Uterus (tissue), 4 donors: ENCODE measurements around the gene ATP5PD. TPM values are rescaled to one million over a fixed set of nuclear protein-coding genes. Genes with fewer than 3 reads are reported as not detected.
A peak's percentile ranks its signal among the peaks of the same experiment; 100 is the strongest.

ENCODE experiments used
- DNase-seq, 2 donors: peaks; one replicate each; pipeline ENCODE4 v3.0.0-alpha.2; 2019 to 2020
- H3K27ac ChIP-seq, 2 donors: fragments of 200-600 bp; sonication (generic); 1 replicate in 1 of 2; 2 replicates in 1 of 2; pipeline ENCODE4 v1.5.1; 2016 to 2018
- H3K27me3 ChIP-seq, 2 donors: fragments of 200-600 bp; sonication (generic); one replicate each; pipeline ENCODE4 v1.5.1; 2018 to 2019; ENCODE audit warnings: control low read depth in 1 of 2
- H3K36me3 ChIP-seq, 2 donors: fragments of 200-600 bp; sonication (generic); one replicate each; pipeline ENCODE4 v1.5.1; 2019; ENCODE audit warnings: control low read depth in 1 of 2
- H3K4me1 ChIP-seq, 2 donors: fragments of 200-600 bp; sonication (generic); one replicate each; pipeline ENCODE4 v1.5.1; 2018 to 2019; ENCODE audit warnings: control low read depth in 1 of 2
- H3K4me3 ChIP-seq, 2 donors: fragments of 200-600 bp; sonication (generic); 1 replicate in 1 of 2; 2 replicates in 1 of 2; pipeline ENCODE4 v1.5.1; 2018 to 2019; ENCODE audit warnings: mild to moderate bottlenecking in 1 of 2
- H3K9me3 ChIP-seq, 2 donors: fragments of 200-600 bp; sonication (generic); one replicate each; pipeline ENCODE4 v1.5.1; 2019; ENCODE audit warnings: control low read depth in 1 of 2
- CTCF ChIP-seq, 4 experiments: fragments of 200-600 bp in 2 of 4; fragments of 450-650 bp in 2 of 4; sonication (generic) in 2 of 4; IDR thresholded peaks; one replicate each; pipeline ENCODE4 v1.5.1; 2016 to 2019; ENCODE audit warnings: antibody characterized with exemption in 4 of 4, mild to moderate bottlenecking in 2 of 4, moderate library complexity in 1 of 4
- POLR2A ChIP-seq, 2 donors: fragments of 450-650 bp; IDR thresholded peaks; one replicate each; pipeline ENCODE4 v1.6.1; 2016; ENCODE audit warnings: antibody characterized with exemption in 2 of 2, mild to moderate bottlenecking in 1 of 2, moderate library complexity in 1 of 2
- intact Hi-C: fragments of 100-400 bp; cut with DNase I; formaldehyde crosslinking; loops from one replicate; pipeline ENCODE4 v1.15.1; 2023; ENCODE audit warnings: low total_unique reads
- total RNA-seq, 4 donors: library from RNA; depleted of rRNA in 3 of 4; stranded (reverse); fragments of >200 nt in 3 of 4; gene quantifications; one replicate each; pipeline versions ENCODE4 v1.1.0 to v1.2.4, GENCODE V29; 2014 to 2023
- donor health status: DM: yes; HTN: yes; CAD: no.

ATP5PD gene
- total RNA-seq, 4 donors from 2014 or later: 117 to 282 (median 168) TPM

DNA sequence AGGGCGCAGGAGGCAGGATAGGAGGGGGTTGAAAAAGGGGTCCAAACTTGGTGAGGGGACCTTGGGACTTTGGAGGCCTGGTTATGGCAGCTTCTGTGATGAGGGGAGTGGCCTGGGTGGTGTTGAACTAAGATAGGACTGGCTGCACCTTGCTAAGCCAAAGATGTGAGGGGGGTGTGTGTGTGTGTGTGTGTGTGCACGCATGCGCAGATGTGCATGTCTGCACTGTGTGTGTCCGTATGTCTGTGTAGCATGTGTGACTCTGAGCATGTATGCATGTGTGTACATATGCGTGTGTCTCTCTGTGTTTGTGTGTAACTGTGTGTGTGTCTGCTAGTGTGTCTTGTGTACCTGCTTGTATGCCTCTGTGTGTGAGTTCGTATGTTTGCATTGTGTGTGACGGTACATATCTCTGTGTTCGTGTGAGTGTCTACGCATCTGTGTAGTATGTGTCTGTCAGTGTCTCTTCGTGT, 45.1 kb upstream of the ATP5PD start:
- no peak for DNase-seq
- Histone ChIP-seq H3K27me3 (no peaks in the 10 kb centered on the region), H3K27ac (peak overlapping the region; percentile 35 to 66), H3K9me3 (no peaks in the 10 kb centered on the region), H3K4me1 (peaks cover 0 to 7% of the 10 kb centered on the region in 2 donors), H3K36me3 (no peaks in the 10 kb centered on the region), H3K4me3 (no peak overlapping the region)
- intact Hi-C loops: no loop called here
- TF ChIP-seq CTCF (IDR thresholded peaks at IDR 0.05) (no peak), POLR2A (IDR thresholded peaks at IDR 0.05) (no peak)

- H3K4me1 ChIP-seq: peaks cover 0 to 7% of the 10 kb centered on the region in 2 donors
- H3K36me3 ChIP-seq: no peaks in the 10 kb centered on the region
- H3K27me3 ChIP-seq: no peaks in the 10 kb centered on the region
- TF ChIP-seq POLR2A (IDR thresholded peaks at IDR 0.05) (no peak), CTCF (IDR thresholded peaks at IDR 0.05) (no peak)
- intact Hi-C loops: no loop called here
- H3K4me3 ChIP-seq: no peak overlapping the region
- DNase-seq: peak in 1 of 2 donors; percentile 47
- no peaks in the 10 kb centered on the region for H3K9me3 ChIP-seq
- H3K27ac ChIP-seq: peak overlapping the region; percentile 53 to 66
These were observed 44.4 kb upstream of the ATP5PD start for GRCh38 chr17:75090871-75091854.

DNA sequence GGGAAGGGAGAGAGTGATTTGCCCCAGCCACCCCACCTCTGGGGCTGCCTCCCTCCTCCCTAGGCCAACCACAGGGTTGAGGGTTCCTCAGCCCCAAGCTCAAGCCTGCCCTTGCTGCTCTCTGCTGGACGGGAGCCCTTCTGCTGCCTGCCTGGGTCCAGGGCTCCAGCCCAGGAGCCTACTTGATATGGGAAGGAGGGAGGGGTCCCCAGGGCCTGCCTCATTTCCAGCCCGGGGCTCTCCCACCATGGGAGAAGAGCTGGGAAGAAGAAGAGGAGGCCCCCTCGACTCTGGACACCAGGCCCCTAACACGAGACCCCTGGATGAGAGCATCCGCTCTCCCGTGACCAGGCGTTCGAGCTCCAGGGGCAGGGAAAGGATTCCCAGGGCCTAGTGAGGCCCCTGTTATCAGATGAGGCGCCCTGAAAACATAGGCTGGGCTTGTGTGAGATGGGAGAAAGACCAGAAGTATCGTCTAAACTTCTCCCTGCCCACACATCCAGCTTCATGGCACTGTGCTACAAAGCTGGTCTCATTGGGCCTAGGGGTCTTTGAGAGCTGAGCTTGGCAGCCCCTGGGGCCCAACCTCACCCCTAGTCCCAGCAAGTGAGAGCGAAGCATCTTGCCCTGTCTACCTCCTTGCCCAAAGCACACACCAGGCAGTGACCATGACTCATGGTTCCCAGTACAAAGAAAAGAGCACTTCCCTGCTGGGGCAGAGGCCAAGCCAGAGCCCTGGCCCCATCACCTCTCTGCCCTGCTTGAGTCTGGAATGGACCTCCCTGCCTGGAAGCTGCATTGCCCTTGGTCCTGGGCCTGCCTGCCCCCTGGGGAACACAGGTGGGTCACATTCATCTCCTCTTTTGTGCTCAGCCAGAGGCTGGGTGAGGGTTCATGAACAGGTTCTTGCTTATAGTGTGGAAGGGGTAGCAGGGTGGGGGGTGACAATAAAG, 42.0 kb upstream of the ATP5PD start:
- no peaks in the 10 kb centered on the region for H3K27me3 ChIP-seq
- intact Hi-C loops: no loop called here
- DNase-seq: peak in 1 of 2 donors; percentile 47
- H3K9me3 ChIP-seq: no peaks in the 10 kb centered on the region
- TF ChIP-seq CTCF (IDR thresholded peaks at IDR 0.05) (no peak), POLR2A (IDR thresholded peaks at IDR 0.05) (no peak)
- H3K4me3 ChIP-seq: peak overlapping the region; percentile 42 to 51
- H3K36me3 ChIP-seq: no peaks in the 10 kb centered on the region
- H3K4me1 ChIP-seq: peaks cover 0 to 7% of the 10 kb centered on the region in 2 donors
- peak overlapping the region; percentile 79 to 91 for H3K27ac ChIP-seq

- peak; percentile 90 to 91 for DNase-seq
- no peaks in the 10 kb centered on the region for H3K36me3 ChIP-seq
- TF ChIP-seq CTCF (IDR thresholded peaks at IDR 0.05) (no peak), POLR2A (IDR thresholded peaks at IDR 0.05) (peak in 1 of 2 donors; percentile 64)
- no peaks in the 10 kb centered on the region for H3K9me3 ChIP-seq
- peaks cover 0 to 7% of the 10 kb centered on the region in 2 donors for H3K4me1 ChIP-seq
- intact Hi-C loops: no loop called here
- peak within 1 kb of the TSS; percentile 42 to 51 for H3K4me3 ChIP-seq
- H3K27me3 ChIP-seq: no peaks in the 10 kb centered on the region
- H3K27ac ChIP-seq: peak within 1 kb of the TSS; percentile 79 to 91
These were observed 41.0 kb upstream of the ATP5PD start, which contains the start of gene SLC16A5 for GRCh38 chr17:75087558-75088453. Gene SLC16A5, plus strand, starts transcription at chr17:75087954. Its CDS starts 5,683 bp downstream, at chr17:75093637.
